Liver (tissue), 9 donors: ENCODE results near the gene LMTK2. TPM values are rescaled to one million over a fixed set of nuclear protein-coding genes. Genes with fewer than 3 reads are reported as not detected.

Experiments
- DNase-seq: peaks from one replicate; pipeline ENCODE4 v3.0.0-alpha.2; 2017; ENCODE audit warnings: low spot score
- H3K27ac ChIP-seq, 2 donors: one replicate each; pipeline ENCODE4 v1.7.0; 2013; ENCODE audit warnings: inconsistent platforms in 2 of 2, low read length in 2 of 2, control low read depth in 1 of 2, low read depth in 1 of 2, mild to moderate bottlenecking in 1 of 2
- H3K27me3 ChIP-seq, 4 donors: one replicate each; pipeline versions ENCODE4 v1.6.1 to v1.7.0; 2013; ENCODE audit warnings: low read length in 3 of 4, inconsistent platforms in 1 of 4, mild to moderate bottlenecking in 1 of 4, moderate library complexity in 1 of 4; ENCODE audit not compliant: control insufficient read depth in 4 of 4, insufficient read depth in 4 of 4
- H3K36me3 ChIP-seq, 4 donors: one replicate each; pipeline versions ENCODE4 v1.6.1 to v1.7.0; 2013; ENCODE audit warnings: low read length in 3 of 4, mild to moderate bottlenecking in 3 of 4, low read depth in 1 of 4, moderate library complexity in 1 of 4; ENCODE audit not compliant: control insufficient read depth in 4 of 4, insufficient read depth in 3 of 4
- H3K4me1 ChIP-seq, 4 donors: one replicate each; pipeline versions ENCODE4 v1.6.1 to v1.7.0; 2013; ENCODE audit warnings: low read length in 3 of 4, mild to moderate bottlenecking in 3 of 4, moderate library complexity in 1 of 4; ENCODE audit not compliant: control insufficient read depth in 4 of 4, insufficient read depth in 4 of 4
- H3K4me3 ChIP-seq, 3 donors: one replicate each; pipeline versions ENCODE4 v1.6.1 to v1.7.0; 2013; ENCODE audit warnings: low read length in 3 of 3, control low read depth in 1 of 3, low read depth in 1 of 3, mild to moderate bottlenecking in 1 of 3
- H3K9ac ChIP-seq, 2 donors: one replicate each; pipeline ENCODE4 v1.7.0; 2013; ENCODE audit warnings: low read length in 2 of 2, mild to moderate bottlenecking in 2 of 2, moderate library complexity in 2 of 2, control low read depth in 1 of 2, low read depth in 1 of 2
- H3K9me3 ChIP-seq, 4 donors: one replicate each; pipeline versions ENCODE4 v1.6.1 to v1.7.0; 2013; ENCODE audit warnings: low read length in 3 of 4; ENCODE audit not compliant: control insufficient read depth in 4 of 4
- EGR1 ChIP-seq, 2 donors: IDR thresholded peaks; 2 replicates each; pipeline ENCODE4 v1.6.1; 2016 to 2018; ENCODE audit warnings: antibody characterized with exemption in 2 of 2, low read depth in 2 of 2
- FOXA1 ChIP-seq: IDR thresholded peaks from 2 replicates; pipeline ENCODE4 v1.6.1; 2016; ENCODE audit warnings: antibody characterized with exemption
- FOXA2 ChIP-seq: IDR thresholded peaks from 2 replicates; pipeline ENCODE4 v1.6.1; 2016; ENCODE audit warnings: antibody characterized with exemption
- GABPA ChIP-seq, 2 donors: IDR thresholded peaks in 1 of 2; conservative IDR thresholded peaks in 1 of 2; 2 replicates each; pipeline ENCODE4 v1.6.1; 2016; ENCODE audit warnings: antibody characterized with exemption in 2 of 2, mild to moderate bottlenecking in 1 of 2, moderate library complexity in 1 of 2
- HNF4A ChIP-seq, 2 donors: conservative IDR thresholded peaks; 2 replicates each; pipeline ENCODE4 v1.6.1; 2016; ENCODE audit warnings: antibody characterized with exemption in 2 of 2, mild to moderate bottlenecking in 2 of 2
- HNF4G ChIP-seq: IDR thresholded peaks from 2 replicates; pipeline ENCODE4 v1.6.1; 2016; ENCODE audit warnings: antibody characterized with exemption
- JUND ChIP-seq, 2 donors: IDR thresholded peaks; 2 replicates each; pipeline ENCODE4 v1.6.1; 2016; ENCODE audit warnings: antibody characterized with exemption in 2 of 2
- NR2F2 ChIP-seq: IDR thresholded peaks from 2 replicates; pipeline ENCODE4 v1.6.1; 2016; ENCODE audit warnings: antibody characterized with exemption
- RAD21 ChIP-seq, 2 donors: IDR thresholded peaks; 2 replicates each; pipeline ENCODE4 v1.6.1; 2016; ENCODE audit warnings: antibody characterized with exemption in 2 of 2, mild to moderate bottlenecking in 2 of 2
- RXRA ChIP-seq, 2 donors: IDR thresholded peaks; 2 replicates each; pipeline ENCODE4 v1.6.1; 2017 to 2018; ENCODE audit warnings: antibody characterized with exemption in 2 of 2, mild to moderate bottlenecking in 1 of 2
- SP1 ChIP-seq: IDR thresholded peaks from 2 replicates; pipeline ENCODE4 v1.6.1; 2018; ENCODE audit warnings: antibody characterized with exemption, mild to moderate bottlenecking
- TAF1 ChIP-seq: conservative IDR thresholded peaks from 2 replicates; pipeline ENCODE4 v1.6.1; 2016; ENCODE audit warnings: antibody characterized with exemption, mild to moderate bottlenecking
- YY1 ChIP-seq: IDR thresholded peaks from 2 replicates; pipeline ENCODE4 v1.6.1; 2016; ENCODE audit warnings: antibody characterized with exemption, mild to moderate bottlenecking
- WGBS: extraction: QIAGEN DNeasy Blood & Tissue Kit; methylation state at CpG from one replicate; pipeline ENCODE4 v1.1.7; 2013; 5-methylcytosine and 5-hydroxymethylcytosine counted together
- polyA plus RNA-seq, 2 donors: library from polyadenylated mRNA; stranded (reverse) in 1 of 2; unstranded in 1 of 2; fragments of 200-250 nt in 1 of 2; fragments of >200 nt in 1 of 2; fragmentation: Nextera tagmentation in 1 of 2; extraction: Ambion mirVana in 1 of 2; gene quantifications; one replicate each; pipeline versions ENCODE4 v1.2.1 to v1.2.3, GENCODE V29; 2013 to 2015
- total RNA-seq, 2 donors: library from RNA; depleted of rRNA; stranded (reverse); fragments of >200 nt; gene quantifications; one replicate each; pipeline ENCODE4 v1.2.3, GENCODE V29; 2014
- TF ChIP-seq, protein P1 (sequence below): IDR thresholded peaks from 2 replicates; pipeline ENCODE4 v1.6.1; 2016; ENCODE audit warnings: antibody characterized with exemption
- TF ChIP-seq, protein P2 (sequence below): fragments of 150-350 bp; IDR thresholded peaks from 2 replicates; pipeline ENCODE4 v1.5.1; 2017; ENCODE audit warnings: improper control_type of control experiment, low read depth, low read length; ENCODE audit not compliant: missing input control
- TF ChIP-seq, protein P3 (sequence below): IDR thresholded peaks from 2 replicates; pipeline ENCODE4 v1.6.1; 2016; ENCODE audit warnings: antibody characterized with exemption, mild to moderate bottlenecking
- TF ChIP-seq, protein P4 (sequence below): IDR thresholded peaks from 2 replicates; pipeline ENCODE4 v1.6.1; 2016; ENCODE audit warnings: antibody characterized with exemption
- TF ChIP-seq, protein P5 (sequence below): IDR thresholded peaks from 2 replicates; pipeline ENCODE4 v1.6.1; 2016; ENCODE audit warnings: antibody characterized with exemption
- donor health status: healthy.
- donor health status: healthy.
- donor health status: healthy.
- donor health status: healthy.
- donor health status: healthy.

LMTK2 gene
- total and polyA plus RNA-seq, 4 donors = 3.1 to 14.3 (median 9.0) TPM

DNA sequence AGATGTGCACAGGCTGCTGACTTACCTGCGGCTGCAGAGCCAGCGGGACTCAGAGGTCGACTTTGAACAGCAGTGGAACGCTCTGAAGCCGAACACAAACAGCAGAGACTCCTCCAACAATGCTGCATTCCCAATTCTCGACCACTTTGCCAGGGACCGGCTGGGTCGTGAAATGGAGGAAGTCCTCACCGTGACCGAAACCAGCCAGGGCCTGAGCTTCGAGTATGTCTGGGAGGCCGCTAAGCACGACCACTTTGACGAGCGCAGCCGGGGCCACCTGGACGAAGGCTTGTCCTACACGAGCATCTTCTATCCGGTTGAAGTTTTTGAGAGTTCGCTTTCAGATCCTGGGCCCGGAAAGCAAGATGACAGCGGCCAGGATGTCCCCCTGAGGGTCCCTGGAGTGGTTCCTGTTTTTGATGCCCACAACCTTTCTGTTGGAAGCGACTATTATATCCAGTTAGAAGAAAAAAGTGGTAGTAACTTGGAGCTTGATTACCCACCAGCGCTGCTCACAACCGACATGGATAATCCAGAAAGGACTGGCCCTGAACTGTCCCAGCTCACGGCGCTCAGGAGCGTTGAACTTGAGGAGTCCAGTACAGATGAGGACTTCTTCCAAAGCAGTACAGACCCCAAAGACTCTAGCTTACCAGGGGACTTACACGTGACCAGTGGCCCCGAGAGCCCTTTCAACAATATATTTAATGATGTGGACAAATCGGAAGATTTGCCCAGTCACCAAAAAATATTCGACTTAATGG lies 85.2 kb downstream of the LMTK2 start:
- no peak overlapping the region for H3K4me3 ChIP-seq
- no peaks in the 10 kb centered on the region for H3K4me1 ChIP-seq
- H3K27ac ChIP-seq = no peak overlapping the region
- H3K9me3 ChIP-seq = no peaks in the 10 kb centered on the region
- no peak overlapping the region for H3K9ac ChIP-seq
- peaks cover 17 to 50% (median 32%) of the 10 kb centered on the region in 4 donors for H3K36me3 ChIP-seq
- WGBS = 97% methylated on average over 32 of the region's 32 CpGs
- TF ChIP-seq RXRA (IDR thresholded peaks at IDR 0.05) (no peak), FOXA2 (no peak), YY1 (no peak), EGR1 (IDR thresholded peaks at IDR 0.05; ENCODE audit: low read depth in 2 of 2) (no peak), NR2F2 (no peak), FOXA1 (no peak), GABPA (IDR thresholded peaks at IDR 0.05 in 1 of 2, conservative IDR thresholded peaks at IDR 0.05 in 1 of 2) (no peak), SP1 (no peak), TAF1 (no peak), HNF4A (conservative IDR thresholded peaks at IDR 0.05) (no peak), HNF4G (no peak), JUND (IDR thresholded peaks at IDR 0.05) (no peak), RAD21 (IDR thresholded peaks at IDR 0.05) (no peak)
- TF ChIP-seq, protein P1, sequence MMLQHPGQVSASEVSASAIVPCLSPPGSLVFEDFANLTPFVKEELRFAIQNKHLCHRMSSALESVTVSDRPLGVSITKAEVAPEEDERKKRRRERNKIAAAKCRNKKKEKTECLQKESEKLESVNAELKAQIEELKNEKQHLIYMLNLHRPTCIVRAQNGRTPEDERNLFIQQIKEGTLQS = no peak
- TF ChIP-seq, protein P2, sequence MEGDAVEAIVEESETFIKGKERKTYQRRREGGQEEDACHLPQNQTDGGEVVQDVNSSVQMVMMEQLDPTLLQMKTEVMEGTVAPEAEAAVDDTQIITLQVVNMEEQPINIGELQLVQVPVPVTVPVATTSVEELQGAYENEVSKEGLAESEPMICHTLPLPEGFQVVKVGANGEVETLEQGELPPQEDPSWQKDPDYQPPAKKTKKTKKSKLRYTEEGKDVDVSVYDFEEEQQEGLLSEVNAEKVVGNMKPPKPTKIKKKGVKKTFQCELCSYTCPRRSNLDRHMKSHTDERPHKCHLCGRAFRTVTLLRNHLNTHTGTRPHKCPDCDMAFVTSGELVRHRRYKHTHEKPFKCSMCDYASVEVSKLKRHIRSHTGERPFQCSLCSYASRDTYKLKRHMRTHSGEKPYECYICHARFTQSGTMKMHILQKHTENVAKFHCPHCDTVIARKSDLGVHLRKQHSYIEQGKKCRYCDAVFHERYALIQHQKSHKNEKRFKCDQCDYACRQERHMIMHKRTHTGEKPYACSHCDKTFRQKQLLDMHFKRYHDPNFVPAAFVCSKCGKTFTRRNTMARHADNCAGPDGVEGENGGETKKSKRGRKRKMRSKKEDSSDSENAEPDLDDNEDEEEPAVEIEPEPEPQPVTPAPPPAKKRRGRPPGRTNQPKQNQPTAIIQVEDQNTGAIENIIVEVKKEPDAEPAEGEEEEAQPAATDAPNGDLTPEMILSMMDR = no peak
- TF ChIP-seq, protein P3, sequence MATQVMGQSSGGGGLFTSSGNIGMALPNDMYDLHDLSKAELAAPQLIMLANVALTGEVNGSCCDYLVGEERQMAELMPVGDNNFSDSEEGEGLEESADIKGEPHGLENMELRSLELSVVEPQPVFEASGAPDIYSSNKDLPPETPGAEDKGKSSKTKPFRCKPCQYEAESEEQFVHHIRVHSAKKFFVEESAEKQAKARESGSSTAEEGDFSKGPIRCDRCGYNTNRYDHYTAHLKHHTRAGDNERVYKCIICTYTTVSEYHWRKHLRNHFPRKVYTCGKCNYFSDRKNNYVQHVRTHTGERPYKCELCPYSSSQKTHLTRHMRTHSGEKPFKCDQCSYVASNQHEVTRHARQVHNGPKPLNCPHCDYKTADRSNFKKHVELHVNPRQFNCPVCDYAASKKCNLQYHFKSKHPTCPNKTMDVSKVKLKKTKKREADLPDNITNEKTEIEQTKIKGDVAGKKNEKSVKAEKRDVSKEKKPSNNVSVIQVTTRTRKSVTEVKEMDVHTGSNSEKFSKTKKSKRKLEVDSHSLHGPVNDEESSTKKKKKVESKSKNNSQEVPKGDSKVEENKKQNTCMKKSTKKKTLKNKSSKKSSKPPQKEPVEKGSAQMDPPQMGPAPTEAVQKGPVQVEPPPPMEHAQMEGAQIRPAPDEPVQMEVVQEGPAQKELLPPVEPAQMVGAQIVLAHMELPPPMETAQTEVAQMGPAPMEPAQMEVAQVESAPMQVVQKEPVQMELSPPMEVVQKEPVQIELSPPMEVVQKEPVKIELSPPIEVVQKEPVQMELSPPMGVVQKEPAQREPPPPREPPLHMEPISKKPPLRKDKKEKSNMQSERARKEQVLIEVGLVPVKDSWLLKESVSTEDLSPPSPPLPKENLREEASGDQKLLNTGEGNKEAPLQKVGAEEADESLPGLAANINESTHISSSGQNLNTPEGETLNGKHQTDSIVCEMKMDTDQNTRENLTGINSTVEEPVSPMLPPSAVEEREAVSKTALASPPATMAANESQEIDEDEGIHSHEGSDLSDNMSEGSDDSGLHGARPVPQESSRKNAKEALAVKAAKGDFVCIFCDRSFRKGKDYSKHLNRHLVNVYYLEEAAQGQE = no peak
- TF ChIP-seq, protein P4, sequence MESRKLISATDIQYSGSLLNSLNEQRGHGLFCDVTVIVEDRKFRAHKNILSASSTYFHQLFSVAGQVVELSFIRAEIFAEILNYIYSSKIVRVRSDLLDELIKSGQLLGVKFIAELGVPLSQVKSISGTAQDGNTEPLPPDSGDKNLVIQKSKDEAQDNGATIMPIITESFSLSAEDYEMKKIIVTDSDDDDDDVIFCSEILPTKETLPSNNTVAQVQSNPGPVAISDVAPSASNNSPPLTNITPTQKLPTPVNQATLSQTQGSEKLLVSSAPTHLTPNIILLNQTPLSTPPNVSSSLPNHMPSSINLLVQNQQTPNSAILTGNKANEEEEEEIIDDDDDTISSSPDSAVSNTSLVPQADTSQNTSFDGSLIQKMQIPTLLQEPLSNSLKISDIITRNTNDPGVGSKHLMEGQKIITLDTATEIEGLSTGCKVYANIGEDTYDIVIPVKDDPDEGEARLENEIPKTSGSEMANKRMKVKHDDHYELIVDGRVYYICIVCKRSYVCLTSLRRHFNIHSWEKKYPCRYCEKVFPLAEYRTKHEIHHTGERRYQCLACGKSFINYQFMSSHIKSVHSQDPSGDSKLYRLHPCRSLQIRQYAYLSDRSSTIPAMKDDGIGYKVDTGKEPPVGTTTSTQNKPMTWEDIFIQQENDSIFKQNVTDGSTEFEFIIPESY = no peak
- TF ChIP-seq, protein P5, sequence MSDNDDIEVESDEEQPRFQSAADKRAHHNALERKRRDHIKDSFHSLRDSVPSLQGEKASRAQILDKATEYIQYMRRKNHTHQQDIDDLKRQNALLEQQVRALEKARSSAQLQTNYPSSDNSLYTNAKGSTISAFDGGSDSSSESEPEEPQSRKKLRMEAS = no peak
- peak; percentile 21 for DNase-seq
- H3K27me3 ChIP-seq = no peaks in the 10 kb centered on the region
